ENCODE results near the gene BTBD1. TPM values are rescaled to one million over a fixed set of nuclear protein-coding genes. Genes with fewer than 3 reads are reported as not detected.

BTBD1 gene
- total and polyA plus RNA-seq, 2 experiments from 2014 or later: 43.8 to 91.0 TPM

DNA sequence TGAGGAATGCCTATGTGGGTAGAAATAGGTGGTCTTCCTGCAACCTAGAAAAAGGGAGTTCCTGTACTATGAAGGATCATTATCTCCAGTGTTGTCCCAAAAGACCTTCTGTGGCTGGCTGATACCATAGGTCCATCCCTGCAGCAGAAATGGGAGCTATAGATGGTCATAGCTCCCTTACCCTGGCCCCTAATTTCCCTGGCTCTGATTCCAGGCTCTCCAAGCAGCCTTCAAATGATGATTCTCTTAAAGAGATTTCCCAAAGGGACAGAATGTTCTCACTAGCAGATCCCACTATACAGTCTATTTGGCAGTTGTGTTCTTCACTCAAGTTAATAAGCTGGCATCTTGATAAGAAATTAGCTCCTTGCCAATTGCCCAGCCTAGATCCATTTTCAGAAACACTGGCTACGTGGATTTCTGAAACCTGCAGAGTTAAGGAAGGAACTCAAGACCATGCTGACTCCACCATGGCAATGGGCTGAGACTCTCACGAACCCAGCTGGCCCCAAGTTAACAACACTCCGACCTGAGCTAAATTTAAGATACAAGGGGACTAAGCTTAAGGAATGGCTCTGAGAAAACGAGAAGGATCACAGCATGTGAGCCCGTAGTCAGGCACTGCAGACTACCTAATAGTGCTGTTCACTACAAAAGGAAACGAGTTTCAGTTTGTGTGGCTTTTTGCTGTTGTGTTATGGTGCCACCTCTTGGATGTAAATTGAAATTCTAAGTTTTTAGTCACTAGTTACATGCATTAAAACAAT, 67.0 kb downstream of the BTBD1 start:
- 34% methylated on average over 6 of the region's 6 CpGs for WGBS (ENCODE audit: low lambda C conversion rate, missing lambda C conversion rate)
- Histone ChIP-seq H3K9me3 (ENCODE audit: low read depth) (no peaks in the 10 kb centered on the region), H3K9me2 (replicated peaks; ENCODE audit: insufficient read depth) (no peaks in the 10 kb centered on the region), H3K4me2 (peak overlapping the region; percentile 69), H3K27ac (no peak overlapping the region), H3K4me1 (ENCODE audit: insufficient read depth) (no peaks in the 10 kb centered on the region), H3K4me3 (no peak overlapping the region), H3K27me3 (no peaks in the 10 kb centered on the region), H3K79me2 (no peaks in the 10 kb centered on the region), H3K36me3 (replicated peaks; ENCODE audit: insufficient read depth, low read depth) (no peaks in the 10 kb centered on the region), H4K20me1 (ENCODE audit: insufficient read depth, poor library complexity, severe bottlenecking) (no peaks in the 10 kb centered on the region), H2AFZ (peak overlapping the region; percentile 5)
- no peak for TF ChIP-seq EZH2phosphoT487 (IDR thresholded peaks at IDR 0.05; ENCODE audit: low read depth, severe bottlenecking, unreplicated experiment)
- TF ChIP-seq, protein P1, sequence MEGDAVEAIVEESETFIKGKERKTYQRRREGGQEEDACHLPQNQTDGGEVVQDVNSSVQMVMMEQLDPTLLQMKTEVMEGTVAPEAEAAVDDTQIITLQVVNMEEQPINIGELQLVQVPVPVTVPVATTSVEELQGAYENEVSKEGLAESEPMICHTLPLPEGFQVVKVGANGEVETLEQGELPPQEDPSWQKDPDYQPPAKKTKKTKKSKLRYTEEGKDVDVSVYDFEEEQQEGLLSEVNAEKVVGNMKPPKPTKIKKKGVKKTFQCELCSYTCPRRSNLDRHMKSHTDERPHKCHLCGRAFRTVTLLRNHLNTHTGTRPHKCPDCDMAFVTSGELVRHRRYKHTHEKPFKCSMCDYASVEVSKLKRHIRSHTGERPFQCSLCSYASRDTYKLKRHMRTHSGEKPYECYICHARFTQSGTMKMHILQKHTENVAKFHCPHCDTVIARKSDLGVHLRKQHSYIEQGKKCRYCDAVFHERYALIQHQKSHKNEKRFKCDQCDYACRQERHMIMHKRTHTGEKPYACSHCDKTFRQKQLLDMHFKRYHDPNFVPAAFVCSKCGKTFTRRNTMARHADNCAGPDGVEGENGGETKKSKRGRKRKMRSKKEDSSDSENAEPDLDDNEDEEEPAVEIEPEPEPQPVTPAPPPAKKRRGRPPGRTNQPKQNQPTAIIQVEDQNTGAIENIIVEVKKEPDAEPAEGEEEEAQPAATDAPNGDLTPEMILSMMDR (IDR thresholded peaks at IDR 0.05; ENCODE audit: poor library complexity): peak; percentile 61
- DNase-seq (ENCODE audit: low spot score): peak; percentile 55

DNA sequence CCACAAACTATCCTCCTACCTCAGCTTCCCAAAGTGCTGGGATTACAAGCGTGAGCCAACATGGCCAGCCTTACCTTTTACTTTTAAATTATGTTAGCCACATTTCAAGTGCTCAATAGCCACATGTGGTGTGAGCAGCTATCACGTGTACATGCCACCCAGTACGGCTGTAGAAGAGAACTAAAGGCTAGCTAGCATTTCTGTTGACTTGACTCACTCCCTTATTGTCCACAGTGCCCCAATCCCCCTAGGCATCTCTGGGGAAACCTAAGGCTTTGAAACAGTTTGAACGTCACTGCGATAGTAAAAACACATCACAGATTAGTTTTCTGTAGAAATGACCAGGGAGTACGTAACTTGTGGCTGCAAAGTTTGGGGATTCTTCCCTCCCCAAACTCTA, 67.6 kb downstream of the BTBD1 start:
- H3K4me2 ChIP-seq: no peak overlapping the region
- WGBS (ENCODE audit: low lambda C conversion rate, missing lambda C conversion rate): 93% methylated on average over 6 of the region's 6 CpGs
- no peak for DNase-seq (ENCODE audit: low spot score)
- H3K4me1 ChIP-seq (ENCODE audit: insufficient read depth): no peaks in the 10 kb centered on the region
- TF ChIP-seq EZH2phosphoT487 (IDR thresholded peaks at IDR 0.05; ENCODE audit: low read depth, severe bottlenecking, unreplicated experiment) (no peak), EZH2 (IDR thresholded peaks at IDR 0.05; ENCODE audit: borderline replicate concordance) (no peak)
- TF ChIP-seq, protein P1 (IDR thresholded peaks at IDR 0.05; ENCODE audit: poor library complexity): no peak
- no peaks in the 10 kb centered on the region for H3K79me2 ChIP-seq
- no peak overlapping the region for H2AFZ ChIP-seq
- no peaks in the 10 kb centered on the region for H3K27me3 ChIP-seq
- H3K9me3 ChIP-seq (ENCODE audit: low read depth): no peaks in the 10 kb centered on the region
- H4K20me1 ChIP-seq (ENCODE audit: insufficient read depth, poor library complexity, severe bottlenecking): no peaks in the 10 kb centered on the region
- H3K27ac ChIP-seq: no peak overlapping the region
- no peaks in the 10 kb centered on the region for H3K9me2 ChIP-seq (replicated peaks; ENCODE audit: insufficient read depth)
- no peak overlapping the region for H3K4me3 ChIP-seq
- no peaks in the 10 kb centered on the region for H3K36me3 ChIP-seq (replicated peaks; ENCODE audit: insufficient read depth, low read depth)

DNA sequence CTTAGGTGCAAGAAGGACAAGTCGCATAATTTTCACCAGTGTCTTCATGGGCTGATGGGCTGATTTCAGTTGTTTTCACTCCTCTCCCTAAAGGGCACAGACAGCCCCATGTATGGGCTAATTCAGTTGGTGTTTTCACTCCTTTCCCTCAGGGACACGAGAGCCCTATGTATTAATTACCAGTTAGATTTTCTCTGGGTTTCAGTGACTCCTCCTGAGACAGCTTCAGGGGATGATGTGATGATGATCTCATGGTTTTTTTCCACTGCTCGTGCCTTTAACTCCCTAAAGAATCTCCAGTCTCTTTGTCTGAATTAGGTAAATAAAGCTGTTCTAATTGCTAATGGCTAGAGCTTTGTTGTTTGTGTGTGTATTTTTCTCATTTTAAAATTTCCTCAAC, 71.1 kb downstream of the BTBD1 start:
- H3K9me2 ChIP-seq (replicated peaks; ENCODE audit: insufficient read depth): no peaks in the 10 kb centered on the region
- H3K27ac ChIP-seq: no peak overlapping the region
- no peak overlapping the region for H2AFZ ChIP-seq
- no peaks in the 10 kb centered on the region for H3K4me1 ChIP-seq (ENCODE audit: insufficient read depth)
- no peak for DNase-seq (ENCODE audit: low spot score)
- no peaks in the 10 kb centered on the region for H3K27me3 ChIP-seq
- no peak for TF ChIP-seq EZH2 (IDR thresholded peaks at IDR 0.05; ENCODE audit: borderline replicate concordance)
- no peak for TF ChIP-seq EZH2phosphoT487 (IDR thresholded peaks at IDR 0.05; ENCODE audit: low read depth, severe bottlenecking, unreplicated experiment)
- H3K4me2 ChIP-seq: no peak overlapping the region
- WGBS (ENCODE audit: low lambda C conversion rate, missing lambda C conversion rate): 53% methylated on average over 3 of the region's 3 CpGs
- H3K4me3 ChIP-seq: no peak overlapping the region
- H3K36me3 ChIP-seq (replicated peaks; ENCODE audit: insufficient read depth, low read depth): no peaks in the 10 kb centered on the region
- no peaks in the 10 kb centered on the region for H4K20me1 ChIP-seq (ENCODE audit: insufficient read depth, poor library complexity, severe bottlenecking)
- H3K79me2 ChIP-seq: no peaks in the 10 kb centered on the region
- no peaks in the 10 kb centered on the region for H3K9me3 ChIP-seq (ENCODE audit: low read depth)

DNA sequence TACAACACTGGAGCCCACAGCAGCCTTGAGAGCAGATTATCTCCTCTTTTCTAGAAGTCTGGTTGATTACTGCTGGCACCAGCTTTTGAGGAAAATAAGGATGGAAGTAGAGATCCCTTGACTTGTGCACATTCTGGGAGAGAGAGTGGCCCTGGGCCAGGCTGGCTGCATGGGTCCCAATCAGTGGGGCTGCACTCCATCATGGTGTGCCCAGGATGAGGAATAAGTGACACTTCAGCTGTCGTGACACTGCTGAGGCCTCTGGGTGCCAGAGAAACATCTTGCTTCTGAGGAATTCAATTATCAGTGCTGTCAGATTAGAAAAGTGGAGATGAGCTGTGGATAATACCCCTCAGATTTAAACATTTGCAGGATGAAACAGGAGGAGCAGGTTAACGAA, 72.0 kb downstream of the BTBD1 start:
- Histone ChIP-seq H3K9me3 (ENCODE audit: low read depth) (no peaks in the 10 kb centered on the region), H3K9me2 (replicated peaks; ENCODE audit: insufficient read depth) (no peaks in the 10 kb centered on the region), H3K27ac (no peak overlapping the region), H4K20me1 (ENCODE audit: insufficient read depth, poor library complexity, severe bottlenecking) (no peaks in the 10 kb centered on the region), H3K27me3 (no peaks in the 10 kb centered on the region), H2AFZ (no peak overlapping the region), H3K4me2 (no peak overlapping the region), H3K4me3 (no peak overlapping the region), H3K79me2 (no peaks in the 10 kb centered on the region), H3K4me1 (ENCODE audit: insufficient read depth) (no peaks in the 10 kb centered on the region), H3K36me3 (replicated peaks; ENCODE audit: insufficient read depth, low read depth) (no peaks in the 10 kb centered on the region)
- WGBS (ENCODE audit: low lambda C conversion rate, missing lambda C conversion rate): 87% methylated on average over 2 of the region's 2 CpGs
- DNase-seq (ENCODE audit: low spot score): no peak
- no peak for TF ChIP-seq EZH2 (IDR thresholded peaks at IDR 0.05; ENCODE audit: borderline replicate concordance)
- TF ChIP-seq, protein P1 (IDR thresholded peaks at IDR 0.05; ENCODE audit: poor library complexity): no peak
- no peak for TF ChIP-seq EZH2phosphoT487 (IDR thresholded peaks at IDR 0.05; ENCODE audit: low read depth, severe bottlenecking, unreplicated experiment)

Data from hepatocyte (in vitro differentiated cells).